Omental fat pad (tissue), 4 donors: ENCODE measurements around the gene GIT1. TPM values are rescaled to one million over a fixed set of nuclear protein-coding genes. Genes with fewer than 3 reads are reported as not detected.

ENCODE experiments used
- ATAC-seq: fragments of 150-250 bp; one replicate; pipeline ENCODE4 v1.9.1; 2016; ENCODE audit warnings: mild to moderate bottlenecking, moderate library complexity; ENCODE audit not compliant: low FRiP score
- DNase-seq: peaks from one replicate; pipeline ENCODE4 v3.0.0-alpha.2; 2019; ENCODE audit warnings: low spot score
- CTCF ChIP-seq, 3 donors: fragments of 450-650 bp; IDR thresholded peaks; one replicate each; pipeline ENCODE4 v1.5.1; 2016 to 2017; ENCODE audit warnings: antibody characterized with exemption in 3 of 3, mild to moderate bottlenecking in 3 of 3, moderate library complexity in 2 of 3
- total RNA-seq, 4 donors: library from RNA; depleted of rRNA; stranded (reverse); fragments of >200 nt; gene quantifications; one replicate each; pipeline ENCODE4 v1.1.0, GENCODE V29; 2016

GIT1 gene
- total RNA-seq, result 10 to 100 TPM; 24.4 to 73.6 (median 37.3) TPM

DNA sequence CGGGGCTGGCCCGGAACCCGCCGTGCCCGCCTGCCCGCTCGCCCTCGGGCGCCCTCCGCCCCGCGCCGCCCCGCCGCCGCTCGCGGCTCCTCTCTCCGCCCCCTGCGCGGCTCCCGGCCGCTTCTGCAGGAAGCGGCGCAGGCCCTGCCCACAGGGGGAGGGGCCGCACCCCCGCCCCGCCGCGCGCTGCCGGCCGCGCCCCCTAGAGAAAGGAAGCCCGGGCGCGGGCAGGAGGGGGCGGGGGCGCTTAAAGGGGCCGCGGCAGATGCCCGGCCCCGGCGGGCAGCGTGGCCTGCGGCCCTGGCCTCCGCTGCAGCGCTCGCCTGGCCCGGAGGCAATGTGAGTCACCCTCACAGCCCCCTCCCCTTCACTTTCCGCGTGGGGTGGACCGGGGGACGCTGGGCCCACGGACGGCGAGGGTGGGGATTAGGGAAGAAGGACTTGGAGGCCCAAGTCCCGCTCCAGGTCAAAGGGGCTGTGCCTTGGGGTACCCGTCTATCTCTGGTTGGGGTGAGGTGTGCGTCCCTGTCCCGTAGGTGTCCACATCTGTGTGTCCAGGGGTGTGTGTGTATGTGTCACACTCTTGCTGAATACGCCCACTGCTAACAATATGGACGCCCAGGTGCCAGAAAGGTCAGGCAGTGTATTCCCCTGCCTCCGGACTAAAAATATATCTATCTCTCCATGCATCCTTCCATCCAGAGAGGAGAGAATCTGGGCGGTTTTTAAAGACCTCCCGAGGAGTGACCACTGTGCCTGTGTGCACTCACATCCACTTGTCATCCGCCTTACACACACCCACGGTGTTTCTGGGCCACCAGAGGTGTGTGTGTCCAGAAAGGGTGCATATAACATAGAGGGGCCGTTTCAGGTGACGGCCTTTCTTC, at the start of gene GIT1:
Gene GIT1 (minus strand): TSS at position 125 of the 887 bp plus-strand sequence. CDS start 270 bp downstream, outside the sequence.
- DNase-seq (no peak), ATAC-seq (peak; percentile 62)
- TF ChIP-seq CTCF (IDR thresholded peaks at IDR 0.05), result no peak

- ATAC-seq (no peak), DNase-seq (no peak)
- TF ChIP-seq CTCF (IDR thresholded peaks at IDR 0.05), result no peak
These were observed 44.4 kb upstream of the GIT1 start for GRCh38 chr17:29633886-29634285.

DNA sequence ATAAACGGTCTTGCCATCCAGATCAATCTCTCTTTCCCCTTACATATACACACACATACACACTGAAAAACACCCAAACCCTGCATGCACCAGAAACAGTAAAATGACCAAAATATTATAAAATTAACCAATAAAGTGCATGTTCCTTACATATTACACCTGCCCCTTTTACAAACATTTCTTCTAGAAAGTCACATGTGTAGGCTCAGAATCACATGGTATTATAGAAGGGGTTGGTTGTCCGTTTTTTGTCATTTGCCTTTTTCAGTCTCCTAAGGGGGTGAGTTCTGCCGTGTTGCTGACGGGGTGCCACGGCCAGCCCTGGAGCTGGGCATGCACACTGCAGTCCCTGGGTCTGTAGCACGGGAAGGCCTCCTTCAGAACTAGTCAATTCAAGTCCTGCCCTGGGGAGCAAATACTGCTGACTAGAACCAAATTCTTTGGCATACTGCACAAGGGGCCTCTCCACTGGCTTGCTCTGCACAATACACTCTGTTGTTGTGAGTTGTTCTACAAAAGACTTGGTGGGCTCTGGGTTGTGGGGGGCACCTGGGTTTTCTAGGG, 41.3 kb upstream of the GIT1 start:
- DNase-seq, result no peak
- ATAC-seq, result no peak
- no peak for TF ChIP-seq CTCF (IDR thresholded peaks at IDR 0.05)

DNA sequence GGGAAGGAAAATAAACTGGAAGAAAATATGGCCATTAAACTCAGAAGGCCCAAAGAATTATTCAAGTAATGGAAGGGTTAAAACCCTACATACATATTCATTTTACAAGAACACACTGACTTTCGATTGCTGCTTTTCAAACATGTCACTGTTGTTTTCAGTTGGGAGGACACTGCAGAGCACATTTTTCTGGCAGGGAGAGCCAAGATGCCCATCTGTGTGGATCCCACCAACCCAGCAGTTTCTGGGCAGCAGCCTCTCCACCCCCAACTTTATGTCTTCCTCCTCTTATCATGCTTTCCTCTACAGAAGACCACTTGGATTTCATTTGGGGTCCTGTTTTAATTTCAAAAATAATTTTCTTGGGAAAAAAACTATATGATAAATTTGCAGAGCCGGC, 40.4 kb upstream of the GIT1 start:
- no peak for TF ChIP-seq CTCF (IDR thresholded peaks at IDR 0.05)
- no peak for ATAC-seq
- no peak for DNase-seq

DNA sequence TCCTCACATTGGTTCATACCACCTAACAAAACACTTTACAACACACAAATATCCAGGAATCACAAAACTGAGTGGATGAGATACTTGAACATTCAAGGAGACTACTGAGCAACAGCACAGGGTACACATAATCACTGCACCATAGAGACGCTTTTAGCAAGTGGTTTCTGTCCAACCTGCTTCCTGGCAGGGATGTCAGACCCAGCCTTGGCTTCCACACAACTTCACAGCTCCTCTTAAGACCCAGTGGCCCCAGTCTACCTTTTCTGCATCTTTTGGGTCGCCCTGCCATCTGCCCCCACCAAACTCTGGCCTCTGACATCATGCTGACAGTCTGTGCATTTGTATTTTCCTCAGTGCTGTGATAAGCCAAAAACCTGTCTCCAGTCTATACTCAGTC, 39.2 kb upstream of the GIT1 start:
- no peak for TF ChIP-seq CTCF (IDR thresholded peaks at IDR 0.05)
- DNase-seq (no peak), ATAC-seq (no peak)

- no peak for ATAC-seq
- no peak for TF ChIP-seq CTCF (IDR thresholded peaks at IDR 0.05)
- DNase-seq, result no peak
These were observed 38.5 kb upstream of the GIT1 start for GRCh38 chr17:29627951-29628350.
